H1 (cell line): Measurements from ENCODE around the gene MAOB. TPM values are rescaled to one million over a fixed set of nuclear protein-coding genes. Genes with fewer than 3 reads are reported as not detected.

Experiments
- BACH1 ChIP-seq: IDR thresholded peaks from 2 replicates; pipeline ENCODE4 v1.6.1; 2012; ENCODE audit warnings: low read length, improper control_type of control experiment
- CBX5 ChIP-seq: fragments of 300-800, 300-1000 bp; sonication (generic); IDR thresholded peaks from 2 replicates; pipeline ENCODE4 v1.7.1; 2016; ENCODE audit warnings: antibody characterized with exemption, low read length, low read depth
- CHD7 ChIP-seq: fragments of 300-600 bp; sonication (generic); IDR thresholded peaks from 2 replicates; pipeline ENCODE4 v1.7.1; 2012; ENCODE audit warnings: low read length, moderate library complexity, mild to moderate bottlenecking, inconsistent platforms; ENCODE audit not compliant: insufficient replicate concordance
- CREB1 ChIP-seq: IDR thresholded peaks from 2 replicates; pipeline ENCODE4 v1.6.1; 2012; ENCODE audit warnings: inconsistent platforms
- HDAC6 ChIP-seq: IDR thresholded peaks from one replicate; pipeline ENCODE4 v1.7.1; 2012; ENCODE audit warnings: low read depth, mild to moderate bottlenecking, inconsistent platforms, low read length, moderate library complexity
- JUN ChIP-seq: IDR thresholded peaks from 2 replicates; pipeline ENCODE4 v1.6.1; 2011; ENCODE audit warnings: low read depth, mild to moderate bottlenecking, improper control_type of control experiment, low read length
- NRF1 ChIP-seq: IDR thresholded peaks from 2 replicates; pipeline ENCODE4 v1.6.1; 2011; ENCODE audit warnings: mild to moderate bottlenecking, low read depth, low read length, improper control_type of control experiment
- POLR2A ChIP-seq, 2 experiments: IDR thresholded peaks; 1 replicate in 1 of 2; 2 replicates in 1 of 2; pipeline ENCODE4 v1.6.1; 2011; ENCODE audit warnings: low read depth in 2 of 2, low read length in 2 of 2, mild to moderate bottlenecking in 2 of 2; ENCODE audit errors: control extremely low read depth in 1 of 2
- POLR2AphosphoS5 ChIP-seq: IDR thresholded peaks from 2 replicates; pipeline ENCODE4 v1.6.1; 2011; ENCODE audit warnings: low read depth, low read length
- RNF2 ChIP-seq: fragments of 200-900, 300-1000 bp; sonication (generic); IDR thresholded peaks from 2 replicates; pipeline ENCODE4 v1.7.1; 2016; ENCODE audit warnings: borderline replicate concordance, low read depth, mild to moderate bottlenecking, antibody characterized with exemption, low read length; ENCODE audit not compliant: poor library complexity, severe bottlenecking; ENCODE audit errors: missing control alignments
- SAP30 ChIP-seq: fragments of 300-600 bp; sonication (generic); IDR thresholded peaks from 2 replicates; pipeline ENCODE4 v1.7.1; 2012; ENCODE audit warnings: low read length, moderate library complexity, mild to moderate bottlenecking, inconsistent platforms; ENCODE audit not compliant: insufficient read depth, insufficient replicate concordance
- SRF ChIP-seq: IDR thresholded peaks from 2 replicates; pipeline ENCODE4 v1.6.1; 2011; ENCODE audit warnings: mild to moderate bottlenecking, low read depth, low read length, moderate library complexity
- YY1 ChIP-seq: IDR thresholded peaks from 2 replicates; pipeline ENCODE4 v1.6.1; 2011; ENCODE audit warnings: low read depth, mild to moderate bottlenecking, low read length
- polyA plus RNA-seq, 7 experiments: library from polyadenylated mRNA; depleted of rRNA in 3 of 7; stranded (reverse) in 5 of 7; unstranded in 2 of 7; fragments of >200 nt in 5 of 7; fragments of 200-250 nt in 2 of 7; gene quantifications; 1 replicate in 5 of 7; 2 replicates in 1 of 7; 4 replicates in 1 of 7; pipeline versions ENCODE4 v1.2.1 to v1.2.3, GENCODE V29; 2011 to 2013; ENCODE audit warnings: missing spikeins in 2 of 7, mixed read lengths in 2 of 7
- total RNA-seq: library from RNA; stranded (reverse); fragmentation: NEBNext Ultra II Directional; extraction: Animal tissue kit (Norgen Biotek cat#: 25700); gene quantifications from 2 replicates; pipeline ENCODE4 v1.2.1, GENCODE V29; 2021

The MAOB gene
- total and polyA plus RNA-seq, 2 of the 8 experiments (the other 6 are each of a cell fraction or from before 2014, with no cell fraction given), result 0.73 to 1.1 TPM

- TF ChIP-seq CHD7 (no peak), POLR2AphosphoS5 (no peak), JUN (no peak), CREB1 (no peak), HDAC6 (no peak), NRF1 (no peak), SAP30 (no peak), BACH1 (no peak), YY1 (no peak), CBX5 (no peak), RNF2 (no peak), POLR2A (IDR thresholded peaks at IDR 0.05; ENCODE audit: control extremely low read depth in 1 of 2, low read depth in 2 of 2, low read length in 2 of 2) (no peak), SRF (no peak)
Observed at GRCh38 chrX:43717161-43717560, 165.1 kb downstream of the MAOB start (continued).
